Adrenal gland (tissue), 5 donors: ENCODE measurements around the gene SH2D4B.

ENCODE experiments used
- POLR2A ChIP-seq, 2 donors: fragments of 450-650 bp; IDR thresholded peaks; one replicate each; pipeline ENCODE4 v1.6.1; 2017; ENCODE audit warnings: antibody characterized with exemption in 2 of 2, mild to moderate bottlenecking in 2 of 2, moderate library complexity in 1 of 2
- TF ChIP-seq, protein P1 (sequence below), 6 experiments: fragments of 450-650 bp in 4 of 6; fragments of 200-600 bp in 2 of 6; sonication (generic) in 1 of 6; IDR thresholded peaks; 1 replicate in 5 of 6; 2 replicates in 1 of 6; pipeline versions ENCODE4 v1.5.1 to v1.8.0; 2016 to 2021; ENCODE audit warnings: antibody characterized with exemption in 6 of 6, mild to moderate bottlenecking in 2 of 6, moderate library complexity in 1 of 6
- donor health status: DM: no; HTN: no; CAD: no.

DNA sequence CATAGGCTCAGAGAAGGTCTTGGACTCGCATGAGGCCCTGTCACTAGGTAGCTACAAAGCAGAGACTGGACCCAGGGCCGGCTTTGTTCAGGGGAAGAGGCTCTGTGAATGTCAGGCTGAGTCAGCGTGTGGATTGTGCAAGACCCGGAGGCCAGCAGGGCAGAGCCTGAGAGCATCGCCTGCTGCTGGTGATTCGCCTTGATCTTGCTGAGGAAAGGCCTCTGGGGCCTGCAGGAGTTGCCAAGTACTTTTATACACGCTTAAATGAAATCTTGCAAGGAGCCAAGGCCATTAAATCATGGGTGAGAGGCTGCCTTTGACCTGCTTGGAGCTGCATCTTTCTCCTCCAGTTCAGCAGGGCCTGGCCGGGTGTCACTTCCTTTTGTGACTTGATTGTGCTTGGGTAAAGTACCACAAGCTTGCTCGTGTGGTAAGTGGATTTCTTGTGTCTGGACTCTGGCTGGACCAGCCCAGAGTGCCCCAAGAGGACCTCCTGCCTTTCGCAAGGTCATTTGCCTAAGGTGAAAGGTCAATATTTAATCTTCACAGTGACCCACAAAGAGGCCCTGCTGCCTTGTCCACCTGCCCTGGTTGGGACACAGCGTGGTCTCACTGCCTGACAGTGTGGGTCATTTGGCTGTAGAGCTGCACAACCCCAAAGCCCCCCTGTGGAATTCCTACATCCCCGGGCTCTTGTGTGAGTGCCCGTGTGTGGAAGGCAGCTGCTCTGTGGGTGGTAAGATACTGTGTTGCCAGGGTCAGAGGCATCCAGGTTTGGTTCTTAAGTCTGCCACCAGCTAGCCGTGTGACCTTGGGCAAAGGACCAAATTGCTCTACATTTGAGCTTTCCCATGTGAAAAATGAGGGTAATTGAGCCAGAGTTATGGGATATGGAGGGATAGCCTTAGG lies 38.6 kb upstream of the SH2D4B start:
- TF ChIP-seq POLR2A (IDR thresholded peaks at IDR 0.05): peak in 1 of 2 donors; percentile 46
- TF ChIP-seq, protein P1, sequence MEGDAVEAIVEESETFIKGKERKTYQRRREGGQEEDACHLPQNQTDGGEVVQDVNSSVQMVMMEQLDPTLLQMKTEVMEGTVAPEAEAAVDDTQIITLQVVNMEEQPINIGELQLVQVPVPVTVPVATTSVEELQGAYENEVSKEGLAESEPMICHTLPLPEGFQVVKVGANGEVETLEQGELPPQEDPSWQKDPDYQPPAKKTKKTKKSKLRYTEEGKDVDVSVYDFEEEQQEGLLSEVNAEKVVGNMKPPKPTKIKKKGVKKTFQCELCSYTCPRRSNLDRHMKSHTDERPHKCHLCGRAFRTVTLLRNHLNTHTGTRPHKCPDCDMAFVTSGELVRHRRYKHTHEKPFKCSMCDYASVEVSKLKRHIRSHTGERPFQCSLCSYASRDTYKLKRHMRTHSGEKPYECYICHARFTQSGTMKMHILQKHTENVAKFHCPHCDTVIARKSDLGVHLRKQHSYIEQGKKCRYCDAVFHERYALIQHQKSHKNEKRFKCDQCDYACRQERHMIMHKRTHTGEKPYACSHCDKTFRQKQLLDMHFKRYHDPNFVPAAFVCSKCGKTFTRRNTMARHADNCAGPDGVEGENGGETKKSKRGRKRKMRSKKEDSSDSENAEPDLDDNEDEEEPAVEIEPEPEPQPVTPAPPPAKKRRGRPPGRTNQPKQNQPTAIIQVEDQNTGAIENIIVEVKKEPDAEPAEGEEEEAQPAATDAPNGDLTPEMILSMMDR (IDR thresholded peaks at IDR 0.05): no peak
